Fibroblast of the aortic adventitia (primary cell): ENCODE measurements around the gene TBL1X. TPM values are rescaled to one million over a fixed set of nuclear protein-coding genes. Genes with fewer than 3 reads are reported as not detected.

Experiments used
- DNase-seq: peaks from one replicate; pipeline ENCODE4 v3.0.0-alpha.2; 2010; ENCODE audit warnings: low read depth
- H3K4me3 ChIP-seq: 2 replicates; pipeline ENCODE4 v1.5.1; 2011; ENCODE audit warnings: low read depth, mild to moderate bottlenecking, control low read depth, low read length, moderate library complexity
- CTCF ChIP-seq: IDR thresholded peaks from 2 replicates; pipeline ENCODE4 v1.5.1; 2011; ENCODE audit warnings: mild to moderate bottlenecking, low read length, control low read depth, inconsistent platforms; ENCODE audit not compliant: insufficient read depth
- total RNA-seq: library from RNA; depleted of rRNA; stranded (reverse); fragments of >200 nt; gene quantifications from 2 replicates; pipeline ENCODE4 v1.2.3, GENCODE V29; 2012; ENCODE audit warnings: low replicate concordance

Gene TBL1X
- total RNA-seq, 1 donor: 15.6 TPM

- H3K4me3 ChIP-seq: no peak overlapping the region
- TF ChIP-seq CTCF: no peak
- peak; percentile 62 for DNase-seq
Observed at GRCh38 chrX:9519546-9520216, 54.8 kb downstream of the TBL1X start.

DNA sequence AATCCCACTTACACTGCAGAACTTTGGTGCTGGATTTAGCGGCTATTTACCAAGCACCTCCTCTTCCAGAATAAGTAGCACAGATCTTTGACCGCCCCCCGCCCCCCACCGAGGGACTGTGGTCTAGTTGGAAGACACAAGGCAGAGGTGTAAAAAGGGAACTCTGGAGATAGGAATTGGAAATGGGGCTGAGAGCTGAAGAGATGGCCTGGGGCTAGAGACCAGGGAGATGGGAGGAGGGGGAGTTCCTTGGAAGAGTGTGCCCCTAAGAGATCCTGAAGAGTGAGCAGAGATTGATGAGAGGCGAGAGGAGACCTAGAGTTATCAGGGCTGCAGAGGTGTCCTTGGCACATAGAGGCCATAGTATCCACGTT, 55.3 kb downstream of the TBL1X start:
- no peak for DNase-seq
- H3K4me3 ChIP-seq: no peak overlapping the region
- TF ChIP-seq CTCF: no peak

DNA sequence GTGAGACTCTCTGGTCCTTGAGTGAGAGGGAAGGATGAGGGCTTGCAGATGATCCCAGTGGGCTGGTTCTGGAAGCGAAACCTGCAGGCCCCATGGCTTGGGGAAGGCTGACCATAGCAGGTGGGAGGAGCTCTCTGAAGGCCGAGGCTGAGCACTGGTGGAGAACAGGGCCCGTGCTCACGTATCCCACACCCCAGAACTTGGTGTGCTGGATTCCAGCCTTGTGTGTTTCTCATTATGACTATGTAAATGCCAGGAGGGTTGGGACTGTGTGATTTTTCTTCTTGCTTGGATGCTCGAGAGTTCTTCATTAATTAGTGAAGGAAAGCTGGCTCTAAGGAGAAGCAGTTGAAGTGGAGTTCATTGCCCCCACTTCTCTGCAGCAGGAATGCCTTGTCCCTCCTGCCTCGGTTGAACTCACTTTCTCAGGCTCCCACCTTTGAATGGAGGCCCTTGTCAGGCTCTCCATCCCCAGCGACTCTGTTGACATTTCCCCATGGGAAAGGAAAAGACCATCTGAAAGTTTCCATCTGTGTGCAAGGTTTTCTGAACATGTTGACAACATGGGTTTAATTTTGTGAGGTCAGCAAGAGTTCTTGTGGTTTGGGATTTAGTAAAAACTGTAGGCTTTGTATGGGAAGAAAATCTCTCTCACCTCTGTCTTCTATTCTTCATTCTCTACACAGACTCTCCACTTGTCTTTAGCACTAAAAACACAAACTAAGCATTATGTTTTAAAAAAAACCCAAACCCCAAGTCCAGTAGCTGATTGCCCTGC, 57.7 kb downstream of the TBL1X start:
- no peak for TF ChIP-seq CTCF
- no peak overlapping the region for H3K4me3 ChIP-seq
- DNase-seq: no peak

DNA sequence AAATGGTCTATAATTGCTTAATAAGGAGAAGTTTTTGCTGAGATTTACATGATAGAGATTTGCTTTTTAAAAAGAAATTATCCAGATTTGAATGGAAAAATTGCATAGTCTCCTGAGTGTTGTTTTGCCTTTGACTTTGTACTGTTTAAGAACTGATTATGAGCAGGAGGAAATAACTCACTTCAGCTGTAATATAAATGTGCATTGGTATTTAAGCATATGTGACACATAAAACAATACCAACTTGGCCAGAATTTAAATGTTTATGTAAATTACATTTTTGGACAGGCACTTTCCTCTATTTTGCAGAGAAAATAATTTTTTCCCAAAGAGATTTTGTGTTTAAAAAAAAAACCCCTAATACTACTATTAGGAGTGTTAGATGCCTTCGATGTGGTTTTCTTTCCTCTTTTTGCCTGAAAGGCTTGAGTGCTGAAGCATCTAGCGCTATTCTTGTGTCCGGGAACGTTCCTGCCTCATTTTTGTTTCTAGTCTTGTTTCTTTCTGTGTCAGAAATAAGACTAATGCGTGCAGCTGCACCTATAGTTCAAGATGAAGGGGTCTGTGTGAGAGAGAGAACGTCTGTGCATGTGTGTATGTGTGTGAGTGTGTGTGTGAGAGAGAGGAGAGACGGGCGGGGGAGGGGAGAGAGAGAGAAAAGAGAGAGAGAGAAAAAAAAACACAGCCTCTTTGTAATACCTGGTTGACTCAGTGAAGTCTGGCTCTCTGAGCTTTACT, 60.8 kb downstream of the TBL1X start:
- no peak for TF ChIP-seq CTCF
- no peak for DNase-seq
- H3K4me3 ChIP-seq: no peak overlapping the region

DNA sequence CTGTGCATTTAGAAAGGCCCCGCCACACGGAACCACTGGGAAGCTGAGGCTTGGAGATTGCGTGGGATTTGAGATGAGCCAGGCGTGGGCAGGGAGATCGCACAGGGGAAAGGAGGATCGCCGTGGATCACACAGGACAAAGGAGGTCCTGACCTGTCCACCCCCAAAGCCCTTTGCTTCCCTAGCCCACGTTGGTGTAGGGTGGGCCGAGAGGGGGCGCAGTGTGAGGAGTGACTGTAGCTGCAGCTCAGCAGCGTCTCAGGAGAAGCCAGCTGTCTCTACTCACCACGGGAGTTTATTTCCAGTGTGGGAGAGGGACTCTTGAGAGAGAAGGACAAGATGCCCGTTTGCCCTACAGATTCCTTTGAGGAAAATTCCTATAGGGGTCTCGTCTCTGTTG, 62.1 kb downstream of the TBL1X start:
- DNase-seq: no peak
- no peak for TF ChIP-seq CTCF
- H3K4me3 ChIP-seq: no peak overlapping the region

DNA sequence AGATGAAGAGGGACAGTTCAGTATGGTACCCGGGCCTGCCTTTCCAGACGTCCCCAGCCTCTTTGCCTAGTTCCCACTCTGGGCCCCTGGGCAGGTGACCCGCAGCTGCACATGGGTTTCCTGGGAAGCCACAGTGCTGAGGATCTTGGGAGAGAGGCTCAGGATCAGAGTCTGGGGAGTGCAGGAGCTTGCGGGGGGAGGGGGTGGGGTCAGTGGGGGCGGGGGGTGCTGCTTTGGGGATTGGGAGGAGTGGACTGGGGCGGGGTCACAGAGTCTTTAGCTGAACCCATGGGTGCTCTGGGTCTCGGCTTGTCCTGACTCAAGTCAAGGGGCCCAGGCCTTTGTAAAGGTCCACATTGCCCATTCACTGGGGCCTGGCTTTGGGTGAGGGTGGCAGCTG, 63.6 kb downstream of the TBL1X start:
- H3K4me3 ChIP-seq: no peak overlapping the region
- TF ChIP-seq CTCF: no peak
- DNase-seq: no peak
